Suprapubic skin (tissue), 4 donors: ENCODE results near the gene RIMBP2. TPM values are rescaled to one million over a fixed set of nuclear protein-coding genes. Genes with fewer than 3 reads are reported as not detected.

Experiments used
- DNase-seq, 2 donors: peaks; one replicate each; pipeline ENCODE4 v3.0.0-alpha.2; 2019; ENCODE audit warnings: low spot score in 2 of 2
- H3K27ac ChIP-seq: fragments of 200-600 bp; sonication (generic); one replicate; pipeline ENCODE4 v1.5.1; 2019
- H3K27me3 ChIP-seq: fragments of 200-600 bp; sonication (generic); one replicate; pipeline ENCODE4 v1.5.1; 2019
- H3K36me3 ChIP-seq: fragments of 200-600 bp; sonication (generic); one replicate; pipeline ENCODE4 v1.5.1; 2019
- H3K4me1 ChIP-seq: fragments of 200-600 bp; sonication (generic); one replicate; pipeline ENCODE4 v1.5.1; 2019
- H3K4me3 ChIP-seq: fragments of 200-600 bp; sonication (generic); one replicate; pipeline ENCODE4 v1.5.1; 2019; ENCODE audit warnings: mild to moderate bottlenecking
- H3K9me3 ChIP-seq: fragments of 200-600 bp; sonication (generic); one replicate; pipeline ENCODE4 v1.5.1; 2019
- CTCF ChIP-seq, 2 donors: fragments of 200-600 bp in 1 of 2; fragments of 450-650 bp in 1 of 2; sonication (generic) in 1 of 2; IDR thresholded peaks; one replicate each; pipeline ENCODE4 v1.5.1; 2016 to 2019; ENCODE audit warnings: antibody characterized with exemption in 2 of 2, mild to moderate bottlenecking in 1 of 2, moderate library complexity in 1 of 2
- EP300 ChIP-seq: sonication (generic); formaldehyde crosslinking; IDR thresholded peaks from one replicate; pipeline ENCODE4 v1.6.1; 2017; ENCODE audit warnings: antibody characterized with exemption
- POLR2A ChIP-seq, 2 donors: fragments of 450-650 bp; IDR thresholded peaks; one replicate each; pipeline ENCODE4 v1.6.1; 2017; ENCODE audit warnings: antibody characterized with exemption in 2 of 2, mild to moderate bottlenecking in 2 of 2, moderate library complexity in 2 of 2
- POLR2AphosphoS5 ChIP-seq, 3 donors: sonication (generic); formaldehyde crosslinking; IDR thresholded peaks; one replicate each; pipeline ENCODE4 v1.6.1; 2017; ENCODE audit warnings: antibody characterized with exemption in 3 of 3
- WGBS: methylation state at CpG from one replicate; pipeline ENCODE4 v1.1.5; 2018; 5-methylcytosine and 5-hydroxymethylcytosine counted together
- total RNA-seq, 4 donors: library from RNA; depleted of rRNA; stranded (reverse); fragments of >200 nt; gene quantifications; one replicate each; pipeline ENCODE4 v1.1.0, GENCODE V29; 2016

RIMBP2 gene
- total RNA-seq, 4 donors from 2014 or later: 2.1 to 21.8 (median 3.0) TPM

- DNase-seq: peak in 1 of 2 donors; percentile 32
- Histone ChIP-seq H3K27ac (no peak overlapping the region), H3K9me3 (no peaks in the 10 kb centered on the region), H3K4me3 (no peak overlapping the region), H3K4me1 (no peaks in the 10 kb centered on the region), H3K36me3 (peaks cover 7% of the 10 kb centered on the region), H3K27me3 (no peaks in the 10 kb centered on the region)
- TF ChIP-seq EP300: no peak
- TF ChIP-seq POLR2A (IDR thresholded peaks at IDR 0.05): no peak
- no peak for TF ChIP-seq POLR2AphosphoS5 (IDR thresholded peaks at IDR 0.05)
- no peak for TF ChIP-seq CTCF (IDR thresholded peaks at IDR 0.05)
- WGBS: 95% methylated on average over 3 of the region's 3 CpGs
Observed at GRCh38 chr12:130439250-130439649, 276.8 kb downstream of the RIMBP2 start.

- no peak for TF ChIP-seq POLR2A (IDR thresholded peaks at IDR 0.05)
- TF ChIP-seq POLR2AphosphoS5 (IDR thresholded peaks at IDR 0.05): no peak
- 88% methylated on average over 13 of the region's 13 CpGs for WGBS
Observed at GRCh38 chr12:130438711-130439110, 277.4 kb downstream of the RIMBP2 start.

GRCh38 chr12:130438243-130438620 is 277.9 kb downstream of the RIMBP2 start:
- peak; percentile 29 to 74 for DNase-seq
- Histone ChIP-seq H3K27me3 (no peaks in the 10 kb centered on the region), H3K27ac (no peak overlapping the region), H3K4me1 (no peaks in the 10 kb centered on the region), H3K4me3 (no peak overlapping the region), H3K9me3 (no peaks in the 10 kb centered on the region), H3K36me3 (peaks cover 9% of the 10 kb centered on the region)
- TF ChIP-seq EP300: no peak
- no peak for TF ChIP-seq CTCF (IDR thresholded peaks at IDR 0.05)
- no peak for TF ChIP-seq POLR2AphosphoS5 (IDR thresholded peaks at IDR 0.05)
- TF ChIP-seq POLR2A (IDR thresholded peaks at IDR 0.05): no peak
- WGBS: 95% methylated on average over 19 of the region's 19 CpGs

More at GRCh38 chr12:130438711-130439110, 277.4 kb downstream of the RIMBP2 start:
- Histone ChIP-seq H3K9me3 (no peaks in the 10 kb centered on the region), H3K4me3 (no peak overlapping the region), H3K36me3 (peaks cover 9% of the 10 kb centered on the region), H3K4me1 (no peaks in the 10 kb centered on the region), H3K27ac (no peak overlapping the region), H3K27me3 (no peaks in the 10 kb centered on the region)
- peak; percentile 30 to 40 for DNase-seq

- 92% methylated on average over 12 of the region's 16 CpGs for WGBS
- peaks cover 9% of the 10 kb centered on the region for H3K36me3 ChIP-seq
- peak; percentile 24 to 37 for DNase-seq
- H3K27ac ChIP-seq: no peak overlapping the region
- no peaks in the 10 kb centered on the region for H3K27me3 ChIP-seq
- no peak overlapping the region for H3K4me3 ChIP-seq
- H3K9me3 ChIP-seq: no peaks in the 10 kb centered on the region
- no peaks in the 10 kb centered on the region for H3K4me1 ChIP-seq
- TF ChIP-seq CTCF (IDR thresholded peaks at IDR 0.05) (no peak), POLR2AphosphoS5 (IDR thresholded peaks at IDR 0.05) (no peak), POLR2A (IDR thresholded peaks at IDR 0.05) (no peak), EP300 (no peak)
Observed at GRCh38 chr12:130437555-130438242, 278.4 kb downstream of the RIMBP2 start.

- no peaks in the 10 kb centered on the region for H3K9me3 ChIP-seq
- DNase-seq: peak; percentile 43 to 72
- no peaks in the 10 kb centered on the region for H3K4me1 ChIP-seq
- H3K27me3 ChIP-seq: no peaks in the 10 kb centered on the region
- TF ChIP-seq CTCF (IDR thresholded peaks at IDR 0.05) (no peak), POLR2A (IDR thresholded peaks at IDR 0.05) (no peak), EP300 (no peak), POLR2AphosphoS5 (IDR thresholded peaks at IDR 0.05) (no peak)
- peaks cover 9% of the 10 kb centered on the region for H3K36me3 ChIP-seq
- H3K4me3 ChIP-seq: no peak overlapping the region
- 98% methylated on average over 10 of the region's 47 CpGs for WGBS
- no peak overlapping the region for H3K27ac ChIP-seq
Observed at GRCh38 chr12:130436741-130437501, 279.2 kb downstream of the RIMBP2 start.
